HG03066 (cell line): ENCODE measurements around the gene VAV2.

ENCODE experiments used
- ATAC-seq: cut with Tn5 transposase; IDR thresholded peaks from one replicate; pipeline ENCODE4 v1.9.1; 2021; ENCODE audit warnings: low read depth; ENCODE audit not compliant: unreplicated experiment

The VAV2 gene

DNA sequence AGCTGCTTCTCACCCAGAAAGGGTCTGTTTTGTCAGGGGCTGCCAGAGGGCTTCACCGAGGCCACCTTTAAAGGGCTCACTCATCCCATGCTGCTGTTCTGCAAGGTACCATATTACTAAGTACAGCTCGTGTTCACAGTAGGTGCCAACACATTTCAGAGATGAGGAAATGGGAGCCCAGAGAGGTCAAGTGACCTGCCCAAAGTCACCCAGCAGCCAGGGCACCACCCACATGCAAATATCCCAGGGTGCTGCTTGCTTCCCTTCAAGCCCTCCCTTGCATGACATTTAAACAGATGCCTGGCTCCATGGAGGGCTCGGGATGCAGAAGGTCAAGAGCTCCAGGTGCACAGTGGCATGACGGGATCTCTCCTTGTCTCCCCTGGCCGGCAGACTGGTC is 130.4 kb downstream of the VAV2 start:
- no peak for ATAC-seq

DNA sequence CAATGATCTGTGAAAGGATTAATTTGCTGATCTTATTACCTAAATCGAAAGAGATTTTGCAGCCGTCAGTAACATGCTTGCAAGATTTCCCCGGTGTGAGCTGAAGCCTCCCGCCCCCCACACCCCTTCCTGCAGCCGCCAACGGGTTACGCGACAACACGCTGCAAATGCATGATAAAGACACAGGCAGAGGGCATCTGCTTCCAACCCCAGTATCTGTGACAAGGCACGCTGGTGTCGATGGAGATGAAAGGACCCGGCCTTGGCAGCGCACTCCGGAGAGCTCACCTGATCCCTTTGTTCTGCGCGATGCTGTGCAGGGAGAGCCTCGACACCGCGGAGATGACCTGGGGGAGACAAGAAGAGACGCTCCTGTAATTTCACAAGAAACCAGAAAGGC is 131.0 kb downstream of the VAV2 start:
- ATAC-seq, result no peak

DNA sequence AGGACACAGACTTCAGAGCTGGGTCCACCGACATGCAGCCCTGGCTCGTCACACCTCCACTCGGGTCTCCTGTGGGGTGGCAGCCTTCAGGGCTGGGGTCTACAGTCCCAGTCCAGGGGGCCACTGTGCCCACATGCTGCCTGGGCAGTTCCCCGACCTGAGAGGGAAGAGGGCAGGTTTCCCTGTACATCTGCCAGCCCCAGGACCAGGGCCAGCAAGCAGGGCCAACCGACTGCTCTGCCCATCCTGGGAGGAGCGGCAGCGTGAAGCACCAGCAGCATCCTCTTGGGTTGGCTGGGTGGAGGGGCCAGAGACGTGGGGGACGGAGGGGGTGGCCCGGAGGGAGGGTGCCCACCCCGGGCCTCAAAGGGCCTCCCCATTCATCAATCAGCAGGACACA is 133.4 kb downstream of the VAV2 start:
- ATAC-seq, result no peak

DNA sequence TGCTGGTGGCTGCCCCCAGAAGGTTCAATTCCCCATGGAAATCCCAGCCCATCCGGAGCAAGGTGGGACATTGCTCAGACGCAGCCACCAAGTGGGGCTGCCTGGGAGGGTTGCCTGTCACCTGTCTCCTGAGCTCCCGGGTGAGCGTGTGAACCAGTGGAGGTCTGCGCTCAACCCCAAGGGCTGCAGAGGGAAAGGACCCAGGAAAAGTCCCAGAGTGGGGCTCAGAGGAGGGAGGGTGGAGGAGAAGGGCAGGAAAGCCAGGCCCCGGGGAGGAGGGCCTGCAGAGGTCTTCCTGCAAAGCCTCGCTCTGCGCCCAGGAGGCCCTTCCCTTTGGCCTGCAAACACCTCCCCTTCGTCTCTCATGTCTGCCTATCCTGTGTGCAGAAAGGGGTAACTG is 134.5 kb downstream of the VAV2 start:
- no peak for ATAC-seq

DNA sequence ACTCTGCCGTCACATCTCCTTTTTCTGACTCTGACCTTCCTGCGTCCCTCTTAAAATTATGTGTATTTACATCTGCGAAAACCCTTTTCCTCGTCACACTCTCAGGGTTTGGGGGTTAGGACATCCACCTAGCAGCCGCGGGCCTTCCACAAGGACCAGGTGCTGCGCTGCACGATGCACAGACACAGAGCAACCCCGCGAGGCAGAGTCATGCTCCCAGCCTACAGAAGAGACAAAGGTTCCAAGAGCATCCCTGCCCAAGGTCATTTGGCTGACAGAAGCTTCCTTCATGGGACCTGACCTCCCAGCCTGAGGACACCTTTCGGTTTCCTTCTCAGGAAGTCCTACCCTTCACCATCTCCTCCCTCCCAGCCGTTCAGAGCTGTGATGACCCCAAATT is 135.3 kb downstream of the VAV2 start:
- no peak for ATAC-seq

DNA sequence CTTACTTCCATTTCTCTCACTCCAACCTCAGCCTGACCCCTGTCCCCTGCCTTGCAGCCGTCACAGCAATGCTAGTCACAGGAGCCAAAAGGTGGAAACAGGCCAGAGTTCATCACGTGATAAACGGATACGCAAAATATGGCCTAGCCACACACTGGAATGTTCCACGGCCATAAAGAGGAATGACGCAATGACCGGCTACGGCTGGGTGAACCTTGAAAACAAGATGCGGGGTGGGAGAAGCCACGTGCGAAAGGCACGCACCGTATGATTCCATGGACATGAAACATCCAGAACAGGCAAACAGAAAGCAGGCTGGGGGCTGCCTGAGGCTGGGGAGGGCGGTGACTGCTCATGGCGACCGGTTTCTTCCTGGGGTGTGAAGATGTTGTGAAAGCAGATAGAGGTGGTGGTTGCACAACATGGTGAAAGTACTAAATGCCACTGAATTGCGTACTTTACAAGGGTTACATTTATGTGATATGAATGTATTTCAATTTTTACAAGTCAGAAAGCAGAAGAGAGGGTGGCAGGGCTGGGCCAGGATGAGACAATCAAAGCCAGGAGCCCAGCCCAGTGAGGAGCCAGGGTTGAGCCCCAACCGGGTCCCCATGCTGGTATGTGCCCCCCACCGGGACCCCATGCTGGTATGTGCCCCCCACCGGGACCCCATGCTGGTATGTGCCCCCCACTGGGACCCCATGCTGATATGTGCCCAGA is 136.2 kb downstream of the VAV2 start:
- ATAC-seq, result no peak

DNA sequence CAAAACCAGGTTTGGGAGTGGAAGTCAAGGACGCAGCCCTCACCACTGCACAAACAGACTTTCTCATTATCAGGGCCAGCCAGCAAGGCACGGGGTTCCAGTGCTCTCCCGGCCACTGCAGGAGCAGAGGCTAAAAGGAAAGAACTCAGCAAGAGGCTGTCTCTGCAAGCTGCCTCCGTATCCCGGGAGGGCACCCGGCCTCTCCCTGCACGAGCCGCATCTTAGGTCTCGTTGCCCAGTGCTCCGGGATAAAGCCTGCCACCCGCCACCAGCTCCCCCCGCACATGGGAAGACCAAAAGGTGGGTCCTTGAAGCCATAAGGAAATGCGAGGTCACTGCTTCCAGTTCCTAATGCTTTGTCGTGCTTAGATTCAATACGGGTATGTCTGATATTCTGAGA is 136.8 kb downstream of the VAV2 start:
- ATAC-seq, result no peak

DNA sequence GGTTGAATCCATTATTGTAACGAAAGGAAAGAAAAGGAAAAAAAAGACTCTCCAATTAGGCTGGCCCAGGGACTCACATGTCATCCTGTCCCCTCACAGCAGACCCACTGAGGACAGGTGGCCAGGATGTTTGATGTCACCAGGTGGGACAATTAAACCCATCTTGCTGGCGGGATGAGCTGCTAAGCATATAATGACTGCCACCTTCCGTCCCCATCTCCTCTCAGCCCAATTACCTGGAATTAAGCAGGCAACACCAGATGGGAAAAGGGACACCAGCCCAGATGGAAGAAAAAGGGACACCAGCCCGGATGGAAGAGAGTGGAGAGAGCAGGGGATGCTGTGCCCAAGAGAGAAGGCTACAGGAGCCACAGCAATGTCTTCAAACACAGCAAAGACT is 137.4 kb downstream of the VAV2 start:
- no peak for ATAC-seq

DNA sequence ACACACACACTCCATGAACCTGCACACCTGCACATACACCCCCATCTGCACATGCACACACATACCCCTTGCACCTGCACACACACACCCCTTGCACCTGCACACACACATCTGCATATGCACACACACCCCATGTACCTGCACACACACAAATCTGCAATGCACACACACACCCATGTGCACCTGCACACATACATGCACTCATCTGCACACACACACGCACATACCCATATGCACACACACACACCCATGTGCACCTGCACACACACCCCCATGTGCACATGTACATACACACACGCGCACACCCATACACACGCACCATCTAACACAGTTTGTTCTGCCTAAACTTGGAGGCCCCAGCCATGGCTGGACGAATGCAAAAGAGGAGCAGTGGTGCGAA is 138.1 kb downstream of the VAV2 start:
- ATAC-seq, result no peak

DNA sequence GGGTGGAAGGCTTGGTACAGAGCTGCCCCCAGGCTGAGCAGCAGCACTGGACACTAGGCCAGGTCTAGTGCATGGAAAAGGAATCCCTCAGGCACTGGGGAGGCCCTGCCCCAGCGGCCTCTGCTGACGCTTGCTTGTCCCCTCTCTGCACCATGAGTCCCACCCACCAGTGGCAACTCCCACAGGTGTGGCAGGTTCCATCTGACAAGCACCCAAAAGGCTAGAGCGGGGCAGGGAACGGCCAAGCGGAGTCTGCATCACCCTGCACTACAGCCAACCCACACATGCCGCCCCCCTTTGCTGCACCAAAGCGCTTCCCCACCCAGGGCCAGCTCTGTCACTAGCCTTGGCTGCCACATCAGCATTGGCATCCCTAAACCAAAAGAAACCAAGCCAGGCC is 138.8 kb downstream of the VAV2 start:
- ATAC-seq, result no peak

DNA sequence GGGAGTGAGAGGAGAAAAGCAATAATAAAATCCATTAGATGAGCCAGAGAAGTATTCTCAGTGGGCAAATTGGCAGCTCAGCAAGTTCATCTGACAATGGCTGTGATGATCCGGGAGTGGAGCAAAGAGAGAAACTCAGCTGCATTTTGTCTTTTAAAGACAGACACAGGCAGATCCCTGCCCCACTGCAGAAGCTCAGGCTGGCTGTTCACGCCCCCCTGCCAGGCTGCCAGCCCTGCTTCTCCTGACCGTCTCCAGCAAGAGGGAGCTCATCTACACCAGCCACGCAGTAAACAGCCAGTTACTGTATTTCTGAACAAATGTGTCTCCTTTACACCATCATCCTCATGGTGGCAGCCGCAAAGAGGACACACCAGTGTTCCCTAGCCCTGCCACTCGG is 139.7 kb downstream of the VAV2 start:
- no peak for ATAC-seq

DNA sequence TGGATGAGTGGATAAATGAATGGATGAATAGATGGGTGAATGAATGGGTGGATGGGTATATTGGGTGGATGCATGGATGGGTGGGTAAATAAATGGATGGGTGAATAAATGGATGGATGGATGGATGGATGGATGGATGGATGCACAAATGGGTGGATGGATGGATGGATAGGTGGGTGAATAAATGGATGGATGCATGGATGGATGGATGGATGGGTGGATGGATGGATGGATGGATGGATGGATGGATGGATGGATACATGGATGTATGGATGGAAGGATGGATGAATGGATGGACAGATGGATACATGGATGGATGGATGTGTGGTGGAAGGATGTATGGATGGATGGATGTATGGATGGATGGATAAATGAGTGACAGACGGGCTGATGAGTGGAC is 140.4 kb downstream of the VAV2 start:
- ATAC-seq, result no peak

DNA sequence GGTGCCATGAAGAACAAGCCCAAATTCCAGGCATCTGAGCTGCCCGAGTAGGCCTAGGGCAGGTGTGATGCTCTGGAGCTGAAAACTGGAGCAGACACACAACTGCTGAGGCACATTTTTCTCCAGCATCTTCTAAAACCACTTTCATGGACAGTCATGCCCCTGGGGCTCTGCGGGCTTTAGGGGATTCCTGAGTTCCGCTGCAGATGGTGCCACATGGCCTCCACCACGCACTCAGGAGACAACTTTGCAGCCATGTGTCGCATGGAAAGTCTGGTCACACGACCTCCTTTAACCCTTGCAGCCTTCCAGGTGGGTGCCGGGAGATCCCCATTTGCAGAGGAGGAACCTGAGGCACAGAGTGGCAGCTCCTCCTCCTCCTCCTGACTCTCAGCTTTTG is 141.2 kb downstream of the VAV2 start:
- ATAC-seq, result no peak

DNA sequence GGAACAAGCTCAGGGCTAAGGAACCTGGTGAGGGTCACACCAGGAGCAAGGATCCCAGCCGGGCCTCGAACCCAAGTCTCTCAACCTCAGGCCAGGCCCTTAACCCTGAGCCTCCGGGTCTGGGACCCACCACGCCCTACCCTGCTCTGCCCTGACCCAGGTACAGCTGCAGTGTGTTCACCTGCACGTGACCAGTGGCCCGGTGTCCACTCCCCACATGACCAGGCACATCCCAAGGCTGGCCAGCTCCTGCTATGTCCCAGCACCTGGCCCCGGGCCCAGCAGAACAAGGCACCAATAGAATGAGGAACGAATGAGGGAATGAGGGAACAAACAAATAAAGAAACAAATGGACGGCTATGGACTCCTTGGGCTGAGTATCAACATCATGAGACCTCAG is 142.0 kb downstream of the VAV2 start:
- no peak for ATAC-seq

DNA sequence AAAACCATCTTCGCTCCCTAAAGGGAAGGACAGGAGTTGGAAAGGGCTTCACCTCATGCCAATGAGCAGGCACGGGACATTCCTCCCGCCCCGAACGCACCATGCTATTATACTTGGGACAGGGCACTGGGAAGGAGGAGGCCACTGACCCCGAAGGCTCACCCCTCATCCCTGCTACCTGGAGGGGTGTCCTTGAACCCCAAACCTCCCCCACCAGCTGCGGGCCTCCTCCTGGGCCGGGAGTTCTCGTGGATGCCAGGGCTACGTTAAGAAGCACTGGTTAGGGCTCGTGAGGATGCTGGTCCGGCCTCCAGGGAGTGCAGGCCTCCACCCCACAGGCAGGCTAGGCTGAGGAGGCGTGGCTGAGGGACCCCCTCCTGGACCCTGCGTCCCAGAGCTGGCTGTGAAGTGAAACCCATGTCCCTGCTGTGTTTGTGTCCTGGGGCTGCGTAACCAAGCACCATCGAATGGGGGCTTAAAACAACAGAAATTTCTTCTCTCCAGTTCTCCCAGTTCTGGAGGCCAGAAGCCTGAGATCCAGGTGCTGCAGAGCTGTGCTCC is 142.9 kb downstream of the VAV2 start:
- ATAC-seq, result no peak

DNA sequence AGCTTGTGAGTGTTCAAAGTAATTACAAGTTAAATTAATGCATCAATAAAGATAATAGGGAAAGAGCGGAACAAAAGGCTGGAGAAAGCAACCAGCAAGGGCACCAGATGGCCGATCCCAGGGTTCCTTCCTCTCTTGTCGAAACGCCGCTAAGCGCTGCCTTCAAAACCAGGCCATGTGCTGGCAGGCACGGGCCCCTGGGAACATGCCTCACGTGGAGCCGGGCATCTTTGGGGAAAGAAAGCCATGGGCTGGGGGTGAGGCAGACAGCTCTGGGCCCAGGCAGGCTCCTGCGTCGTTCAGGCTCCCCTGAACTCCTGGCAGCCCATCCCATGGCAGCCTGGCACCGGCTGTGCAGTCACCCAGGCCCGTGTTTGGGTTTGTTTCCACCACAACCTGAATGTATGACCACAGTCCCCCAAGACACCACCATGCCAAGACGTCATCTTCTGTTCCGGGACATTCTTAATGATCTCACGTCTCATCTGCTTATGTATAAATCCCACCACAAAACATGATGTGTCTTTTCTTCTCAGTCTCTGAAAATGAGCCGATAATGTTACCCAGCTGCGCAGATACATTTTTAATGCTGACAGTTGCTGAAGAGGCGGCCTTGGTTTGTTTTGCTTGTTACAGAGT is 143.5 kb downstream of the VAV2 start:
- no peak for ATAC-seq

DNA sequence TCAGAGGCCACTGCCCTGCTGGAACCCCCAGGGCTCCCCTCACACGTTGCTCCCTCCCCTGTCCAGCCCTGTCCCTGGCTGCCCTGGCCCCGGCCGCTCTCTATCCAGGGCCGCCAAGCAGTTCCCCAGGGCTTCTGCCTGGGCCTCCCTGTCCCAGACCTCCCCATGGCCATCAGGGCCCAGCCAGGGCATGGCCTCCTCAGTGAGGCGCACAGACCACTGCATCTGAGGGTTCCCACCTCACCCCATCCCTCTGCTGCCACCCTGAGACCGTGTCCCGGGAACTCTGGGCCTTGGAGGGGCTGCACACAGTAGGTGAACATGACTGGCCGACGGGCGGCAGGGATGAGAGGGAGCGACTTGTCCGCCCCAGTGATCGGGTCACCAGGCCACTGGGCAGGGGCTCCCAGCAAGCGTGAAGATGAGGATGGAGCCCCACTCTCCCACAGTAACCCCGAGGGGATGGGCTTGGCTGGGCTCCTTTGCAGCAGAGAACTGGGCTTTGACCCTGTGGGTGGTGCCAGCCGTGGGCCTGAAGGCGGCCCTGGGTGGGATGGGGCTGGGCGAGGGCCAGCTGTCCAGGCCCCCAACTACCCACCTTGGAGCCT is 145.5 kb downstream of the VAV2 start:
- ATAC-seq, result no peak

DNA sequence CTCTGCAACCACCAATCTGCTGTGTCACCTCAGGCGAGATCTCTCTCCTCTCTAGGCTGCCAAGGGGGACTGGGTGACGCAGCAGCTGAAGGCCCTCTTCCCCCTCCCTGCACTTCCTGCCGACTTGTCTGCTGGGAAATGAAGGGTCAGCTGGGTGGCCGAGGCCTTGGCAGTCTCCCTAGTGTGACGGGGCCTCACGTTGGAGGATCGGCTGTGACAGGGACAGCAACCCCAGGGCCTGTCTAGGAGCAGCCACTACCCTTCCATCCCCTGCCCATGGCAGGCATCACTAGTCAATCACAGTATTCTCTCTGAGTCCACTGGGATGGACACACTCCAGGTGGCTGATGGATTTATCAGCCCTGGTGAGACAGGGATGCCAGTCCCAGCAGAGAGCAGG is 146.7 kb downstream of the VAV2 start:
- ATAC-seq, result no peak

DNA sequence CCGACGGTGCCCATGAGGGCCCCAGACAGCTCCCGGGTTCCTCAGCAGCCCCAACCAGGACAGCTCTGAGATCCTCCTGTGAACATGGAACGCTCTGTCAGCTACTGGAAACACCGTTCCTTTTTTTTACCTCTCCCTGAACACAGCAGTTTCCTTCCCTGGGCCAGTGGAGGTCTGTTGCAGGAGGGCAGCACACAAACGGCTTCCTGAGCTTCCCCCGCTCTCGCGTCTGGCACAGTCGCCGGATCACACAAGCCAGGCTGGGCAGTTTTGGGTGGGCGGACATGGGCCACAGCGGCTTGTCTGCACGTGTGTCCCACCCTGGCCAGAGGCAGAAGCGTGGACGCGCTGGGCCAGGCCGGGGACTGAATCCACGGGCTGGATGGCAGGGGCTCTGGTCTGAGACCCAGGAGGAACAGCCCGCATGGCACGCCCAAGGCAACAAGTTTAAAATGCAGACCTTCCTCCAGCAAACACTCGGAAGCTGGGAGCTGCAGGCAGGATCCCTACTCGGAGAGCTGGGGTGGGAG is 147.2 kb downstream of the VAV2 start:
- no peak for ATAC-seq

DNA sequence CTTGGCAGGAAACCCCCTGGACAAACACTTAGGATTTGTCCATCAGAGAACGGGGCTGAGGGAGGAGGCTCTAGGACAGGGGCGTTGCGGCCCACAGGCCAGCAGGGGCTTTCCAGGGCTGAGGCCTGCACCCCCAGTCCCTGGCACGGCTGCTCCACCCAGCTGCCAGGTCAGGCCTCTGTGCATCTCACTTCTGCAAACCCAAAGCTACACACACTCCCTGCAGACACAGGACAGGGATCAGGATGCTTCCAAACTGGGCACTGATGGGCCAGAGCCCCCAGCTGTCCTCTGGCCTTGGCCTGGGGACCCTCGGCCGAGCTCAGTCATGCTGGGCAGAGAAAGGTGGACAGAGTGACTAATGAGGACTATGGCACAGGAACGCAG is 147.7 kb downstream of the VAV2 start:
- ATAC-seq, result no peak

DNA sequence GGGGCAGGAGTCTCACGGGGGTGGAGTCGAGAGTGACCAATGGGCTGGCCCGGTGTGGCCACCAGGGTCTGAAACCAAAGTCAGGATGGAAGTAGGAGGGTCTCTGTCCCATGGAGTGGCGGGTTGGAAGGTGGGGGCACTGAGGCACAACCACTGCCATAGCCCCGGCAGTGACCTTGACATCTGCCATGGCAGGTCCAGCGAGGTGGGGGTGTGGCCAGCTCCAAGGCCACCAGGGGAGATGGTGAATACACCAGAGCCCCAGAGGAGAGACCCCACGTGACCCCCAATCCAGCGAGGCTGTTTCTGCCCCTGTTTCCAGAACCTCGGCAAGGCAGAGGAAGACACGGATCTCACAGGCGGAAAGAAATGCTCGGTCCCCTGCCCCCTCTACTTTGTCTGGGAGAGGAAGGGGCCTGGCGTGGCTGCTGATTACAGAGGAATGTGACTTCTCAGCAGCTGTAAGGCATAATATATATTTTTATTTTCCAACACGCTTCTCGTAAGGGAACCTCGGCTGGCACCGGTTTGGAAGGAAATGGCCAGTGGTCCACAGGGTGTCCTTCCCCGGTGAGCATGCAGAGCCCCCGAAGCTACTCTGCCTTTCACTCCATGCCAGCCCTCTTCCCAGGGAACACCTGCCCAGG is 148.2 kb downstream of the VAV2 start:
- ATAC-seq, result no peak
